Activated T-helper 1 cell treated with anti-CD3 and anti-CD28 coated beads, Interleukin-12 subunit alpha, Interleukin-12 subunit beta, Interleukin-2, Interleukin-4 antibody, amounts not matched to agents 30 ng/mL and 10 ng/mL and 1 ng/mL, durations not matched to agents 14 hours and 24 hours and 36 hours (primary cell): Measurements from ENCODE around the gene MED16. TPM values are rescaled to one million over a fixed set of nuclear protein-coding genes. Genes with fewer than 3 reads are reported as not detected.

Experiments
- DNase-seq: peaks from one replicate; pipeline ENCODE4 v3.0.0; 2021; ENCODE audit warnings: low spot score
- H3K27ac Mint-ChIP-seq: one replicate; pipeline ENCODE4 v1.8.0; 2021; ENCODE audit warnings: mild to moderate bottlenecking, mixed read lengths
- H3K27me3 Mint-ChIP-seq: one replicate; pipeline ENCODE4 v1.8.0; 2022; ENCODE audit warnings: mild to moderate bottlenecking, moderate library complexity, mixed read lengths; ENCODE audit not compliant: insufficient read depth
- H3K36me3 Mint-ChIP-seq: one replicate; pipeline ENCODE4 v1.8.0; 2021; ENCODE audit warnings: low read depth, mixed read lengths
- H3K4me1 Mint-ChIP-seq: one replicate; pipeline ENCODE4 v1.8.0; 2021; ENCODE audit warnings: low read depth, mixed read lengths
- H3K4me3 Mint-ChIP-seq: one replicate; pipeline ENCODE4 v1.8.0; 2021; ENCODE audit warnings: mild to moderate bottlenecking, moderate library complexity, mixed read lengths
- H3K9me3 Mint-ChIP-seq: one replicate; pipeline ENCODE4 v1.8.0; 2021; ENCODE audit warnings: mixed read lengths
- intact Hi-C: fragments of 100-400 bp; cut with micrococcal nuclease; formaldehyde crosslinking; loops from one replicate; pipeline ENCODE4 v1.15.1; 2024
- total RNA-seq: library from RNA; stranded (reverse); gene quantifications from 2 replicates; pipeline ENCODE4 v1.2.3, GENCODE V29; 2022

The MED16 gene
- total RNA-seq, 1 donor from 2014 or later: 62.1 TPM

DNA sequence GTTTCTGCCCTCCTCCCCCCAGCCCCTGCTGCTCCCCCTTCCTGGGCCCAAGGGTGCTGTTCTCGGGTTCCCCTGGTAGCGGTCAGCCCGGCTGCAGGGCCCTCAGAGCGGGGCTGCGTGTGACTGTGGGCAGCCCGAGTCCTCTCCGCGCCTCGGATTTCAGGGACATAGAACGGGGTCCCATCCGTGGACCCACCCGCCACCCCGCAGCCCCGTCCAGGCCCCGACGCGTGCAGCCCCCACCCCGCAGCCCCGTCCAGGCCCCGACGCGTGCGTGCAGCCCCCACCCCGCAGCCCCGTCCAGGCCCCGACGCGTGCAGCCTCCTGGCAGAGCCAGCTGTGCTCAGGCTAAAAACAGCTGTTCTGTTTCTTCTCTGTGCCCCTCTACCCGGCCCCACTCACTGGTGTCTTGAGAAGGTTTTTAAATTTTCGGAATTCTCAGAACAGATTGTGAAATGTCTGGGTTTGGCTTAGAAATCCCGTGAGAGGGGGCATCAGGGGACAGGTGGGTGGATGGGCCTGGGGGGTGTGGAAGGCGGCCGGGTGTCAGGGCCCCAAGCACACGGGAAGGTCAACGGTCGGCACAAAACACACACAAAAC, 57.7 kb downstream of the MED16 start:
- intact Hi-C loops: no loop called here
- H3K27ac Mint-ChIP-seq: no peak overlapping the region
- no peaks in the 10 kb centered on the region for H3K36me3 Mint-ChIP-seq
- H3K9me3 Mint-ChIP-seq: no peaks in the 10 kb centered on the region
- H3K27me3 Mint-ChIP-seq: peaks cover 4% of the 10 kb centered on the region
- H3K4me1 Mint-ChIP-seq: no peaks in the 10 kb centered on the region
- no peak for DNase-seq
- H3K4me3 Mint-ChIP-seq: no peak overlapping the region

- H3K36me3 Mint-ChIP-seq: no peaks in the 10 kb centered on the region
- H3K27ac Mint-ChIP-seq: no peak overlapping the region
- no peak overlapping the region for H3K4me3 Mint-ChIP-seq
- peaks cover 7% of the 10 kb centered on the region for H3K27me3 Mint-ChIP-seq
- no peaks in the 10 kb centered on the region for H3K4me1 Mint-ChIP-seq
- H3K9me3 Mint-ChIP-seq: no peaks in the 10 kb centered on the region
- intact Hi-C loops: no loop called here
- no peak for DNase-seq
These were observed 58.8 kb downstream of the MED16 start for GRCh38 chr19:834216-834615.

DNA sequence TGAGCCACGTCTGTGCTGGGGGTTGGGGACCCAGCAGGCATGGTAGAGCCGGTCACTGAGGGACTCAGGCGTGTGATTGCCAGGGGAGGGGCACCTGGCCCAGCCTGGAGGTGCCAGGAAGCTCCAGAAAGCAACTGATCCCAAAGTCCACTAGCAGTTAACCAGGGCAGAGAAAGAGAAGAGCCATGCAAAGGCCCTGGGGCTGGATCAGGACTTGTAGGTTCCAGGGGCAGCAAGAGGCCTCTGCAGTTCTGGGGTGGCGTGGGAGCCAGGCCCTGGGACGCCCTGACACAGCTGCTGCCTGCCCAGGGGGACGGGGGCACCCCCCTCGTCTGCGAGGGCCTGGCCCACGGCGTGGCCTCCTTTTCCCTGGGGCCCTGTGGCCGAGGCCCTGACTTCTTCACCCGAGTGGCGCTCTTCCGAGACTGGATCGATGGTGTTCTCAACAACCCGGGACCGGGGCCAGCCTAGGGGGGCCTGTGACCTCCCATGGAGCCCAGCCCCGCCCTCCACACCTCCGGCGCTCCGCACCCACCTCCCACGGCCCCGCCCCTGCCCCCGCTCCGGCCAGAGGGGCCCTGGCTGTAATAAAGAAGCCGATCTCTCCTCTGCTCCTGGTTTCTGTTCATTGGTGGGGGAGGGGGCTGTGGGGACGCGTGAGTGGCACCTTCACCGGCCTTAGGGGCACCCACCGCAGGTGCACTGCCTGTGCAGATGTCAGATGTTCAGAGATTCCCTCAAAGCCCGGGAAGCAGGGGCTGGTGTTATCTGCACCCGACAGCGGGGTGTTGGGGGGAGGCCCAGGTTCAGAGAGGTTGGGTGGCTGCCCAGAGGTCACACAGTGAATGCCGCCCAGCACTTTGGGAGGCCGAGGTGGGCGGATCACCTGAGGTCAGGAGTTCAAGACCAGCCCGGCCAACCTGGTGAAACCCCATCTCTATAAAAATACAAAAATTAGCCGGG, 61.3 kb downstream of the MED16 start:
- no peak overlapping the region for H3K27ac Mint-ChIP-seq
- H3K4me3 Mint-ChIP-seq: no peak overlapping the region
- no peaks in the 10 kb centered on the region for H3K36me3 Mint-ChIP-seq
- no peaks in the 10 kb centered on the region for H3K9me3 Mint-ChIP-seq
- H3K27me3 Mint-ChIP-seq: peaks cover 4% of the 10 kb centered on the region
- no peak for DNase-seq
- no peaks in the 10 kb centered on the region for H3K4me1 Mint-ChIP-seq
- intact Hi-C loops: no loop called here

DNA sequence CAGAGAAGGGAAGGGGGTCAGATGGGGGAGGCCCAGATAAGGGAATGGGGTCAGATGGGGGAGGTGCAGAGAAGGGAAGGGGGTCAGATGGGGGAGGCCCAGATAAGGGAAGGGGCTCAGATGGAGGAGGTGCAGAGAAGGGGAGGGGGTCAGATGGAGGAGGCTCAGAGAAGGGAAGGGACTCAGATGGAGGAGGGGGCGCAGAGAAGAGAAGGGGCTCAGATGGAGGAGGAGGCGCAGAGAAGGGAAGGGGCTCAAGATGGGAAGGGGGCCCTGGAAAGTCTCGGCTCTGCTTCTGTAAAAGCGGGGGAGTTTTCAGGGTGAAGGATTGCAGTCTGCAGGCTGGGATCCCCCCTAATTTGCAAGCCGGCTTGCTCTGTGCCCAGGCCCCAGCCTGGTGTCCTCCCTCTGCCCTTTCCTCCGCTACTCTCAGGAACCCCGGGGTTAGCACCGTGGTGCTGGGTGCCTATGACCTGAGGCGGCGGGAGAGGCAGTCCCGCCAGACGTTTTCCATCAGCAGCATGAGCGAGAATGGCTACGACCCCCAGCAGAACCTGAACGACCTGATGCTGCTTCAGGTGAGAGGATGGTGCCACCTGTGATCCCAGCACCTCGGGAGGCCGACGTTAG, 63.7 kb downstream of the MED16 start:
- H3K27ac Mint-ChIP-seq: no peak overlapping the region
- H3K9me3 Mint-ChIP-seq: no peaks in the 10 kb centered on the region
- DNase-seq: no peak
- no peaks in the 10 kb centered on the region for H3K36me3 Mint-ChIP-seq
- no peak overlapping the region for H3K4me3 Mint-ChIP-seq
- no peaks in the 10 kb centered on the region for H3K4me1 Mint-ChIP-seq
- intact Hi-C loops: no loop called here
- peaks cover 5% of the 10 kb centered on the region for H3K27me3 Mint-ChIP-seq

DNA sequence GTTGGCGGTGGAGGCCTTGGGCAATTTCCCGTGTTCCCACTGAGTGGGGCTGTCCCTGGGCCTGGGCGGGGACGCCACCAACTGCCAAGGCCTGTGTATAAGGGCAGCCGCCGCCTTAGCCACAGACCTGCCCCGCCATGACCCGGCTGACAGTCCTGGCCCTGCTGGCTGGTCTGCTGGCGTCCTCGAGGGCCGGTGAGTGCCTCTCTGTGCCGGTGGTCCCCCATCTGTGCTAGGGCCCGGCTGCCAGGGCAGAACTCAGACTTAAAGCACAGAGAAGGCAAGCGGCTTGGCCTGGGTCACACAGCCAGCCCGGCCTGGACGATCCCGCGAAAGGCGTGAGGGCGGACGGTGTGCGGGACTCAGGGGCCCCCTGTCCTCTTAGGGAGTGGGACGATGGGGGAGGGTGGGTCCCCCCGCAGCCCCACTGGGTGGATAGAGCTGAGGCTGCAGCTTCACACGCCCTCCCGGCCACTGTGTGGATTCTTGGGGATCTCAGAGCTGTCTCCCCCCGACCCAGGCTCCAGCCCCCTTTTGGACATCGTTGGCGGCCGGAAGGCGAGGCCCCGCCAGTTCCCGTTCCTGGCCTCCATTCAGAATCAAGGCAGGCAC, 65.2 kb downstream of the MED16 start, which contains the start of gene AZU1:
AZU1 (plus strand) TSS at position 128 of the 612 bp plus-strand sequence; CDS start at position 138, 10 bp downstream.
- DNase-seq: no peak
- intact Hi-C loops: no loop called here
- no peaks in the 10 kb centered on the region for H3K36me3 Mint-ChIP-seq
- H3K27me3 Mint-ChIP-seq: peaks cover 20% of the 10 kb centered on the region
- no peaks in the 10 kb centered on the region for H3K9me3 Mint-ChIP-seq
- no peak within 1 kb of the TSS for H3K27ac Mint-ChIP-seq
- H3K4me1 Mint-ChIP-seq: no peaks in the 10 kb centered on the region
- H3K4me3 Mint-ChIP-seq: no peak within 1 kb of the TSS

DNA sequence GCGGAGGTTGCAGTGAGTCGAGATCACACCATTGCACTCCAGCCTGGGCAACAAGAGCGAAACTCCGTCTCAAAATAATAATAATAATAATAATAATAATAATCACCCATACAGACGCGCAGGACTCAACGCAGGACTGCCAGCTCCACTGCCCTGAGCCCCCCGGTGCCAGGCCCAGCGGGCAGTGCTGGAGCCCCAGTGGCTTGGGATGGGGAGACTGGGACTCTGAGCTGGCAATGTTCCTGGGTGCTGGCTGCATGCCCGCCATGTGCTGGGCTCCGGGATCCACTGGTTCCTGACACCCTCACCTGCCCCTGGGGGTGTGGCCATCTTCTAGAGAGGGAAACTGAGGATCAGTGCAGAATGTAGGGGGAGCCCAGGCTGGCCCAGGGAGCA, 65.7 kb downstream of the MED16 start:
- H3K36me3 Mint-ChIP-seq: no peaks in the 10 kb centered on the region
- intact Hi-C loops: no loop called here
- DNase-seq: no peak
- no peaks in the 10 kb centered on the region for H3K4me1 Mint-ChIP-seq
- H3K27me3 Mint-ChIP-seq: peaks cover 23% of the 10 kb centered on the region
- H3K9me3 Mint-ChIP-seq: no peaks in the 10 kb centered on the region
- H3K27ac Mint-ChIP-seq: no peak overlapping the region
- H3K4me3 Mint-ChIP-seq: no peak overlapping the region

- Mint-ChIP-seq H3K4me3 (no peak overlapping the region), H3K9me3 (no peaks in the 10 kb centered on the region), H3K36me3 (no peaks in the 10 kb centered on the region), H3K27me3 (peaks cover 23% of the 10 kb centered on the region), H3K27ac (no peak overlapping the region), H3K4me1 (no peaks in the 10 kb centered on the region)
- intact Hi-C loops: no loop called here
- DNase-seq: no peak
These were observed 66.9 kb downstream of the MED16 start for GRCh38 chr19:825897-826644.

DNA sequence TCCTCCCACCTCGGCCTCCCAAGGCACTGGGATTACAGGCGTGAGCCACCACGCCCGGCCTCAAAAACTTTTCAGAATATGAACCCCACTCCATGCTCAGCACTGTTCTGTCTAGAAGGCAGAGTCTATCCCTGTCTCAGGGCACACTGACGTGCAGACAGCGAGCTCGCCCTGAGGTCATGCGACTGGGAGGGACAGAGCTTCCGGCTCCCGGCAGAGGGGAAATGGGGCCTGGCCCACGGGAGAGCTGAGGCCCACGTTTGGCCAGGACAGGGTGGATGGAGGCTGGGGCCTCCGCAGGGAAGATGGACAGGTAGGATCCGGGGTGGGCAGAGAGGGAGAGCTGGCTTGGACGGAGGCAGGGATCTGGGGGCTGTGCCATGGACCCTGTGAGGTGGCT, 68.1 kb downstream of the MED16 start:
- no peaks in the 10 kb centered on the region for H3K9me3 Mint-ChIP-seq
- no peak overlapping the region for H3K4me3 Mint-ChIP-seq
- H3K27ac Mint-ChIP-seq: no peak overlapping the region
- H3K36me3 Mint-ChIP-seq: no peaks in the 10 kb centered on the region
- no peaks in the 10 kb centered on the region for H3K4me1 Mint-ChIP-seq
- DNase-seq: no peak
- intact Hi-C loops: no loop called here
- H3K27me3 Mint-ChIP-seq: peaks cover 27% of the 10 kb centered on the region

DNA sequence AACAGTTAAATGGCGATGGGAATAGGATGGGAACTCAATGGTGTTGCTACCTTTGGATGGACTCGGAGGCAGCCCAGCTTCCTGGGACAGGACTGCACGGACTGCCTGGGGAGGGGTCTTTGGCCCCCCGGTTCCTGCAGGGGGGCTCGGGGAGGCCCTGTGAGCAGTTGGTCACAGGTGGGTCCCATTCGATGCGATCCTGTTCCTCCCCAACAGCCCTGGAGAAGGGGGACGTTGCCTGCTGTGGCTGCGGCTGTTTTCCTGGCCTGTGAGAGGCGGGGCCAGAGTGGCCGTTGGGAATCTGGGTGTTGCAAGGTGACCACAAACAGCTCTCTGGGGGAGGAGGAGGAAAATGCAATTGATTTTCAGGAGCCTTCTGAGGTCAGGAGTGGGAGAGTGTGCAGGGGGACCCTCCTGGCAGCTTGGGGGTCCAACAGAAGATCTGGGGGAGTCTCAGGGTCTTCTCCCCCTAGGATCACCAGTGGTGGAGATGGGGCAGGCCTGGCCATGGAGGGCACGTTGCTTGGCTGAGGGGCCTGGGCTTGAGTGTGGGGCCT, 69.3 kb downstream of the MED16 start:
- DNase-seq: no peak
- no peaks in the 10 kb centered on the region for H3K4me1 Mint-ChIP-seq
- peaks cover 25% of the 10 kb centered on the region for H3K27me3 Mint-ChIP-seq
- H3K27ac Mint-ChIP-seq: no peak overlapping the region
- H3K4me3 Mint-ChIP-seq: no peak overlapping the region
- intact Hi-C loops: no loop called here
- no peaks in the 10 kb centered on the region for H3K36me3 Mint-ChIP-seq
- no peaks in the 10 kb centered on the region for H3K9me3 Mint-ChIP-seq

DNA sequence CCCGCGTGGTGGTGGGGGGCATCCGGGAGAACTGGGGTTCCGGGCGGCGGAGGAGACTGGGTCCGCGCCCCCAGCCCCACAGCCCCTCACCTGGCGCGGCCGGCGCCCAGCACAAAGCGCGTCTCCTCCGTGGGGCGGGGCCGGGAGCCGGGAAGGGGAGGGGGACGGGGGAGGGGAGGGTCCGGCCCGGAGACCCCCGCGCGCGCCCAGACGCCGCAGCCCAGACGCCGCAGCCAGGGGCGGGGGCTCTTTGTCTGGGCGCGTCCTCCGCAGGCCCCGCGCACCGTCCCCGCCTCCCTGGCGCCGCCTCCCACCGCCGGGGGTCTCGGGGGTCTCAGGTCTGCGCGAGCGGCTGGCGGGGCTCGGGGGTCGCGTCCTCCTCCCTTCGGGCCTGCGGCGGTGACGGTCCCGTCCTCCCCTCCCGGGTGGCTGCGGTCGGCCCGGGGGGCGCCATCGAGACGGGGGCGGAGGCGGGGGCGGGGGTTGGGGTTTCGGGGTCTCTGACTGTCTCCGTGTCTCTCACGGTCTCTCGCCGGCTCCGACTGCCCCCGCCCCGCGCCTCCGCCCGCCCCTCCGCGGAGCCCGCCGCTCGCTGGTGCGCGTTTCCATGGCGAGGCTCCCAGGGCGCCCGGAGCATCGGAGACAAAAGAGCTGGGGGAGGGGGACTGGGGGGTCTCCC, 71.0 kb downstream of the MED16 start, which contains the start of gene PLPPR3:
PLPPR3 (minus strand) TSS at position 131 of the 679 bp plus-strand sequence. CDS start 396 bp downstream, outside the sequence.
- peaks cover under 1% of the 10 kb centered on the region for H3K36me3 Mint-ChIP-seq
- intact Hi-C loops: no loop called here
- no peaks in the 10 kb centered on the region for H3K4me1 Mint-ChIP-seq
- no peak for DNase-seq
- H3K27ac Mint-ChIP-seq: no peak within 1 kb of the TSS
- peaks cover 25% of the 10 kb centered on the region for H3K27me3 Mint-ChIP-seq
- H3K4me3 Mint-ChIP-seq: no peak within 1 kb of the TSS
- no peaks in the 10 kb centered on the region for H3K9me3 Mint-ChIP-seq

DNA sequence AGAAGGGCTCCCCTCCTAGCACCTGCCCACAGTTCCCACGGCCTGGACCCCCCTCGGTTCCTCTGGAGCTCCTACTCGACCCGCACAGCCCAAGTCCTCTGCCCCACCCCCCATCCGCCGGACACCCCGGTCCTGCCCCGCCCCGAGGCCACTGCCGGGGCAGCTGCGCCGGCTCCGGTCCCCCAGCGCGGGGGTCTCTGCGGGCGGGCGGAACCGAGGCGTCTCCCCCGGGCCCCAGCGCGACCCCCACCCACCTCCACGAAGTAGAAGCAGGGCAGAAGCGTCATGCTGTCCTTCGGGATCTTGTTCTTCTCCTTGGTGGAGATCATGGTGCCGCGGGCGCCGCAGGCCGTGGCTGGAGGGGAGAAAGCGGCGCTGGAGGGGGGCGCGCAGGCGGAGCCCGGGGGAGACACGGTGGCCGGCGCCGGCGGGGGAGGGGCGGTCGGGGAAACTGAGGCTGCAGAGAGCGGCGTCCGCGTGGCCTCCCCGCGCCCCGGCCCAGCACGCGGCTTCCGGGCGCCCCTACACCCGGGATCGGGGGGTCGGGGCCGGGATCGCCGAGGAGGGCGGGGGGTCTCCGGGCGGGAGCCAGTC, 71.7 kb downstream of the MED16 start:
- Mint-ChIP-seq H3K36me3 (peaks cover 6% of the 10 kb centered on the region), H3K4me1 (no peaks in the 10 kb centered on the region), H3K9me3 (peaks cover 4% of the 10 kb centered on the region), H3K4me3 (no peak overlapping the region), H3K27ac (no peak overlapping the region), H3K27me3 (peaks cover 25% of the 10 kb centered on the region)
- DNase-seq: no peak
- intact Hi-C loops: no loop called here
